ENCODE results near the gene CHSY3.

CHSY3 gene

GRCh38 chr5:130102960-130103359 is 198.7 kb downstream of the CHSY3 start:
- DNase-seq = no peak

- DNase-seq = no peak
Measured at GRCh38 chr5:130104895-130105688, 200.8 kb downstream of the CHSY3 start.

- no peak for DNase-seq
Measured at GRCh38 chr5:130106480-130106879, 202.2 kb downstream of the CHSY3 start.

- DNase-seq = peak; percentile 44
Measured at GRCh38 chr5:130109152-130109551, 204.9 kb downstream of the CHSY3 start.

GRCh38 chr5:130110328-130110727 is 206.1 kb downstream of the CHSY3 start:
- DNase-seq = no peak

GRCh38 chr5:130111746-130112145 is 207.5 kb downstream of the CHSY3 start:
- no peak for DNase-seq

- DNase-seq = no peak
Measured at GRCh38 chr5:130112246-130112645, 208.0 kb downstream of the CHSY3 start.

GRCh38 chr5:130115686-130116085 is 211.4 kb downstream of the CHSY3 start:
- DNase-seq = no peak

GRCh38 chr5:130116462-130116861 is 212.2 kb downstream of the CHSY3 start:
- DNase-seq = no peak

GRCh38 chr5:130116972-130117371 is 212.7 kb downstream of the CHSY3 start:
- no peak for DNase-seq

- DNase-seq = no peak
Measured at GRCh38 chr5:130126746-130127145, 222.5 kb downstream of the CHSY3 start.

GRCh38 chr5:130135506-130135905 is 231.2 kb downstream of the CHSY3 start:
- DNase-seq = peak; percentile 9

GRCh38 chr5:130136300-130136699 is 232.0 kb downstream of the CHSY3 start:
- no peak for DNase-seq

GRCh38 chr5:130137681-130138080 is 233.4 kb downstream of the CHSY3 start:
- DNase-seq = no peak

GRCh38 chr5:130138406-130139045 is 234.3 kb downstream of the CHSY3 start:
- DNase-seq = no peak

GRCh38 chr5:130141659-130142320 is 237.5 kb downstream of the CHSY3 start:
- peak; percentile 3 for DNase-seq

- no peak for DNase-seq
Measured at GRCh38 chr5:130151239-130151638, 247.0 kb downstream of the CHSY3 start.

GRCh38 chr5:130155345-130156011 is 251.2 kb downstream of the CHSY3 start:
- DNase-seq = no peak

- DNase-seq = no peak
Measured at GRCh38 chr5:130158036-130158435, 253.8 kb downstream of the CHSY3 start.

- no peak for DNase-seq
Measured at GRCh38 chr5:130159968-130160367, 255.7 kb downstream of the CHSY3 start.

- no peak for DNase-seq
Measured at GRCh38 chr5:130164966-130165365, 260.7 kb downstream of the CHSY3 start.

GRCh38 chr5:130166839-130167490 is 262.7 kb downstream of the CHSY3 start:
- DNase-seq = no peak

GRCh38 chr5:130168211-130168610 is 263.9 kb downstream of the CHSY3 start:
- DNase-seq = no peak

Measured in inflammatory macrophage treated with lipopolysaccharide for 4 hours (primary cell).